Upper lobe of left lung (tissue), 4 donors: ENCODE results near the gene GLI3.

ENCODE experiments used
- POLR2A ChIP-seq, 4 donors: fragments of 450-650 bp; IDR thresholded peaks; one replicate each; pipeline ENCODE4 v1.5.1; 2016 to 2017; ENCODE audit warnings: antibody characterized with exemption in 4 of 4, mild to moderate bottlenecking in 2 of 4
- POLR2AphosphoS5 ChIP-seq, 2 donors: sonication (generic); formaldehyde crosslinking; IDR thresholded peaks; one replicate each; pipeline ENCODE4 v1.5.1; 2017; ENCODE audit warnings: antibody characterized with exemption in 2 of 2

DNA sequence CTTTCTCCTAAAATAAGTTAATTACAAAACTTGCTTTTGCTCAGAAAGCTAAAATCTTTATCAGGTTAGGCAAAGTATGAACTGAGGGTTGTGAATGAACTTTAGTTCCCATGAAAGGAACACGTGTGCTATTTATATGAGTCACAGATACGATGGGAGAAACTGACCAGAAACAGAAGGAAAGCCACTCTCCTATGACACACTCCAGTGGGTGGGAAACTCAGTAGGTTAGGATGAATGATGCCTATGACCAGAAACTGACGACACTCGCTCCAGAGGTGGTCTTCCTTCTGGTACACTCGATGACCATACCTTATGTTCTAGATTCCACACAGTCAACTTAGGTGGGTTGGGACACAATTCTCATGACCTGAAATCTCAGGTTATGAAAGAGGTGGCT is 318.4 kb downstream of the GLI3 start:
- TF ChIP-seq POLR2A (IDR thresholded peaks at IDR 0.05) (no peak), POLR2AphosphoS5 (IDR thresholded peaks at IDR 0.05) (no peak)
